ENCODE measurements around the gene TUSC2. TPM values are rescaled to one million over a fixed set of nuclear protein-coding genes. Genes with fewer than 3 reads are reported as not detected.

TUSC2 gene
- total RNA-seq, 3 donors from 2014 or later: 23.8 to 35.7 (median 25.8) TPM

DNA sequence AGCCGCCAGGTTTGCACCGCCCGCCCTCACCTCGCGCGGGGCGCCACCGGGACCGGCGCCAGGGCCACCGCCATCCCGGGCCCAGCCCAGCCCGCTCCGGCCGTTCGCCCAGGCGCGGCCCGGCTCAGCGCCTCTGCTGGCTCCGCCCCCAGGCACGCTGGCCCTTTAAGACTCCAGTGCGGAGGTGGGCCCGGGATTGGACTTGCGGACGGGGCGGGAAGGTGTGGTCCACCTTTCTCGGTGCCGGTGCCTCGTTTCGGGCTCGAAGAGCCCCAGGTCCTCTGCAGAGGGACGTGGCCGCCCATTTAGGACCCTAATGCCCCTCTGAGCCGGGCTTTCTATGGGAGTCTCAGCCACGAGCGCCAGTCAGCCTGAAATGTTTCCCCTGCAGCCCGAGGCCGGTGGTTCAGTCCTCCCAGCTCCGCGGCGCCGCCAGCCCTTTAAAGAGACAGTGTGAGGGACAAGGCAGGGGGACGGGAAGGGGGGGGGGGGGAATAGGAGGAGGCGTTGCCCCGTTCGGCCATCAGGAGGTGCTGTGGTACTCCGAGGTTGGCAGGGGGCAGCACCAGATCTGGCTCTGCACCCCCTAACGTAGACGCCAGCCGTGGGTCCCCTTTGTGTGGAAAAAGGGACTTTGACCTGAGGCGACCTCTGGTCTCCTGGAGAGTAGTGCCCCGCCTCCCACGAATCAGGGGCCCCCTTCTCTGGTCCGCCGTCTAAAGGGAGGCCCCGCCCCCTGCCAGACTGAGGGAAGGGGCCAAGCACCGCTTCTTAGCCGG is 6.5 kb downstream of the TUSC2 start:
- DNase-seq: peak; percentile 89 to 93 (median 93)
- no peaks in the 10 kb centered on the region for H3K36me3 ChIP-seq (ENCODE audit: low read depth)
- peak; percentile 81 for ATAC-seq
- intact Hi-C loops (cut with DNase I, micrococcal nuclease): no loop called here
- H3K4me3 ChIP-seq: peak overlapping the region; percentile 74
- no peaks in the 10 kb centered on the region for H3K9me3 ChIP-seq
- TF ChIP-seq, protein P1, sequence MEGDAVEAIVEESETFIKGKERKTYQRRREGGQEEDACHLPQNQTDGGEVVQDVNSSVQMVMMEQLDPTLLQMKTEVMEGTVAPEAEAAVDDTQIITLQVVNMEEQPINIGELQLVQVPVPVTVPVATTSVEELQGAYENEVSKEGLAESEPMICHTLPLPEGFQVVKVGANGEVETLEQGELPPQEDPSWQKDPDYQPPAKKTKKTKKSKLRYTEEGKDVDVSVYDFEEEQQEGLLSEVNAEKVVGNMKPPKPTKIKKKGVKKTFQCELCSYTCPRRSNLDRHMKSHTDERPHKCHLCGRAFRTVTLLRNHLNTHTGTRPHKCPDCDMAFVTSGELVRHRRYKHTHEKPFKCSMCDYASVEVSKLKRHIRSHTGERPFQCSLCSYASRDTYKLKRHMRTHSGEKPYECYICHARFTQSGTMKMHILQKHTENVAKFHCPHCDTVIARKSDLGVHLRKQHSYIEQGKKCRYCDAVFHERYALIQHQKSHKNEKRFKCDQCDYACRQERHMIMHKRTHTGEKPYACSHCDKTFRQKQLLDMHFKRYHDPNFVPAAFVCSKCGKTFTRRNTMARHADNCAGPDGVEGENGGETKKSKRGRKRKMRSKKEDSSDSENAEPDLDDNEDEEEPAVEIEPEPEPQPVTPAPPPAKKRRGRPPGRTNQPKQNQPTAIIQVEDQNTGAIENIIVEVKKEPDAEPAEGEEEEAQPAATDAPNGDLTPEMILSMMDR (IDR thresholded peaks at IDR 0.05): peak; percentile 23
- H3K4me1 ChIP-seq (ENCODE audit: low read depth): peaks cover 49% of the 10 kb centered on the region

DNA sequence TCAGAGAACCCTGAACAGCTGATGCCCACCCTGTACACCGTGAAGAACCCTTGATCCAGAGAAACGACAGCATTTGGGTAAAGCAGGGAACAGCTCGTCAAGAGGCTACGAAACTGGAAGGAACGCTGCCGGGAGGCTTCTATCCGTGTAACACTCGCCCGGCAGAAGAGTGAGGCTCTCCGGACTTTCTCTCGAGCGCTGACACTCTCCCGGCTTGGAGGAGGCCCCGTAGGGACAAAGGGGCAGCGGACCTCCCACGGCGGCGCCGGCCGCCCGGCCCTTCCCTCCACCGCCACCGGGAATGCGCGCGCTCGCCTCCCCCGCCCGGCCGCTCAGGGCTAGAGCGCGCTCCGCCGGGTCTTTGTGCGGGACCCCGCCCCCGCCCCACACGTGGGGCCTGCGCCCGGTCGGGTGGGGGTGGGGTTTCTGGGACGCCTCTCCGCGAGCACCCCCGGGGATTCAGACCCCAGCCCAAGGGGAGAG is 7.1 kb downstream of the TUSC2 start:
- Histone ChIP-seq H3K9me3 (no peaks in the 10 kb centered on the region), H3K4me3 (peak overlapping the region; percentile 74), H3K36me3 (ENCODE audit: low read depth) (no peaks in the 10 kb centered on the region), H3K4me1 (ENCODE audit: low read depth) (peaks cover 55% of the 10 kb centered on the region)
- peak; percentile 66 for ATAC-seq
- peak; percentile 83 to 89 (median 84) for DNase-seq
- intact Hi-C loops (cut with DNase I, micrococcal nuclease): no loop called here
- TF ChIP-seq, protein P1 (IDR thresholded peaks at IDR 0.05): no peak

DNA sequence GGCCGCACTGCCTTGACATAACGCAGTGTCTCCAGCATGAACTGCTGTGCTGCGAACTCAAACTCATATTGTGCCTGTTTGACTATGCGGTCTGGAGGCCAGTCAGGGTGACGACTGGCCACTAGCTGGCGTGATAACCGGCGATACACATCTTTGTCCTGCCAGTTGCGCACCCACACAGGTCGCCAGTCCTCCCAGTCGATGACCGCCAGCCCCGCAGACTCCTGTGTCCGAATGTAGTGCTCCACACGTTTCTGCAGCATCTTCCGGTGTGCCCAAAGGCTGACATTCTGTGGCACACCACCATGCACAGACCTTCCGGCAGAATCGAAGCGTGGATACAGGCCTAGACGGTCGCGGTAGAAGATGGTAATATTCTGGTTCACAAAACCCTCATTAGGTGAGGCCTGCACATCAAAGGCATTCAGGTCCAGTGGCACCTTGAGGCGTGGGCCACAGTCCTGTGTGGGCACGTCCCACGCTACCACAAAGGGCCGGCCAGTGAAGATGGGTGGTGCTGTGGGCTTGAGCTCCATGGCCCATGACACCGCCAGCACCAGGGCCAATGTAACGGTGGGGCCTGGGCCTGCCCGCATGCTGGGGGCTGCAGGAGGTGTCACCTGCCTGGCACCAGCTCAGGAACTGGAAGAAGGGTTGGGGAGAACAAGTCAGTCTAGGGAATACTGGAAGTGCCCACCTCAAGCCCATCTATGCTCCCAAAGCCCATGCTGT is 8.0 kb downstream of the TUSC2 start:
- Histone ChIP-seq H3K36me3 (ENCODE audit: low read depth) (no peaks in the 10 kb centered on the region), H3K9me3 (no peaks in the 10 kb centered on the region), H3K4me1 (ENCODE audit: low read depth) (peaks cover 58% of the 10 kb centered on the region), H3K4me3 (no peak overlapping the region)
- ATAC-seq (no peak), DNase-seq (peak in 1 of 3 donors; percentile 62)
- TF ChIP-seq, protein P1 (IDR thresholded peaks at IDR 0.05): no peak
- intact Hi-C loops (cut with DNase I, micrococcal nuclease): no loop called here

GRCh38 chr3:50319181-50319893 is 8.7 kb downstream of the TUSC2 start:
- ATAC-seq: no peak
- peaks cover 56% of the 10 kb centered on the region for H3K4me1 ChIP-seq (ENCODE audit: low read depth)
- no peaks in the 10 kb centered on the region for H3K9me3 ChIP-seq
- DNase-seq: peak in 1 of 3 donors; percentile 52
- TF ChIP-seq, protein P1 (IDR thresholded peaks at IDR 0.05): no peak
- H3K36me3 ChIP-seq (ENCODE audit: low read depth): no peaks in the 10 kb centered on the region
- H3K4me3 ChIP-seq: no peak overlapping the region
- intact Hi-C loops (cut with DNase I, micrococcal nuclease): no loop called here

- TF ChIP-seq, protein P1 (IDR thresholded peaks at IDR 0.05): no peak
- Histone ChIP-seq H3K4me3 (no peak overlapping the region), H3K36me3 (ENCODE audit: low read depth) (no peaks in the 10 kb centered on the region), H3K4me1 (ENCODE audit: low read depth) (peaks cover 55% of the 10 kb centered on the region), H3K9me3 (no peaks in the 10 kb centered on the region)
- DNase-seq: peak; percentile 19 to 60 (median 41)
- intact Hi-C loops (cut with DNase I, micrococcal nuclease): no loop called here
- no peak for ATAC-seq
Observed at GRCh38 chr3:50318615-50319014, 9.4 kb downstream of the TUSC2 start.

All from mucosa of descending colon (tissue), 3 donors.